Measurements from ENCODE around the gene FAM236C. TPM values are rescaled to one million over a fixed set of nuclear protein-coding genes. Genes with fewer than 3 reads are reported as not detected.
"Not testable (repeated sequence)": the region's sequence is repeated elsewhere in the genome, so short reads cannot be mapped to it uniquely, and the experiment has no call there.

The FAM236C gene
- total RNA-seq (2022) (not detected in 2 replicates), Bru-seq, nascent RNA (not detected), BruChase-seq, experiment 1, labeled RNA remaining after a 6-hour chase (not detected), BruChase-seq, experiment 2, labeled RNA remaining after a 2-hour chase (not detected)
- long read RNA-seq, result 0 reads

DNA sequence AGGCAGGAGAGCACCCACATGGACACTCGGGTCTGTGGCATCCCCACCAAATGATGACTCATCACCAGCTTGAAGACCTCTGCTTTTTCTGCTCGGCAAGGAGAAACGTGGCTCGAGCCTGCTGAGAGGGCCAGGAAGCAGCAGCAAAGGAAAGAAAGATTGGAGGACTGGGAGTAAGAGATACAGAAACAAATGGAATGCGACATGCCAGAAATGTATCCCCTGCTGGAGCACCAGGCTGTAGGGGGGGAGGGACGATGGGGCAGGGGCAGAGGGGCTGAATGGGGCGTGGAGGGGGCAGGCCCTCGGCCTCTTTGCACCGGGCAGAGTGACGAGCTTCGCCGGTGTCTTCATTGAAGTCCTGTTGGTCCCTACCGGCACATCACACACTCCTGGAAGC is at the start of gene FAM236C:
Gene FAM236C, plus strand, starts transcription at position 301 of the 400 bp plus-strand sequence. CDS start 100 bp downstream, outside the sequence.
- intact Hi-C loops (cut with micrococcal nuclease); H3K4me3 Mint-ChIP-seq (ENCODE audit: unreplicated experiment); POLR2A ChIA-PET; H3K36me3 Mint-ChIP-seq (ENCODE audit: insufficient read depth, unreplicated experiment); DNase-seq (ENCODE audit: unreplicated experiment); BruUV-seq (replicated peaks); H3K4me1 Mint-ChIP-seq (ENCODE audit: insufficient read depth, unreplicated experiment); H3K9me3 Mint-ChIP-seq (ENCODE audit: unreplicated experiment); CTCF ChIA-PET; H3K27ac Mint-ChIP-seq (ENCODE audit: low read depth, unreplicated experiment); H3K27me3 Mint-ChIP-seq (ENCODE audit: insufficient read depth, unreplicated experiment): not testable (repeated sequence)

DNA sequence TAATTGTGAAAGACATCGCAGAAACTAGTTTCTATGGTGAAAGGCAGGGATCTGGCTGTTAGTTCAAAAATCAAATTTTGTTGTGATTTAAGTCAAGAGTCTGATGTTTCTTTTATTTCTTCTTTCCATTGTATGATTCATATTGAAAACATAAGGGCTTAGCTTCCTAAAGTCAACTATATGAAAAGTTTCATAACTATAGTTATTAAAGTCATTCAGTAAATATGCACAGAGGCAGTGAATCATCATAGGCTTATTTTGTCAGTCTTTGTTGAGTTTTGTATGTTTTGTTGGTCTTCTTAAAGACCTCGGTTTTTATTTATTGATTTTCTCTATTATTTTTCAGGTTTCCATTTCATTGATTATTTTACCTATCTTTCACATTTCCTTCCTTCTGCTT is 29.5 kb upstream of the FAM236C start:
- BruUV-seq (replicated peaks); intact Hi-C loops (cut with micrococcal nuclease); H3K9me3 Mint-ChIP-seq (ENCODE audit: unreplicated experiment); H3K4me3 Mint-ChIP-seq (ENCODE audit: unreplicated experiment); POLR2A ChIA-PET; H3K27me3 Mint-ChIP-seq (ENCODE audit: insufficient read depth, unreplicated experiment); DNase-seq (ENCODE audit: unreplicated experiment); H3K36me3 Mint-ChIP-seq (ENCODE audit: insufficient read depth, unreplicated experiment); H3K4me1 Mint-ChIP-seq (ENCODE audit: insufficient read depth, unreplicated experiment); CTCF ChIA-PET; H3K27ac Mint-ChIP-seq (ENCODE audit: low read depth, unreplicated experiment): not testable (repeated sequence)

DNA sequence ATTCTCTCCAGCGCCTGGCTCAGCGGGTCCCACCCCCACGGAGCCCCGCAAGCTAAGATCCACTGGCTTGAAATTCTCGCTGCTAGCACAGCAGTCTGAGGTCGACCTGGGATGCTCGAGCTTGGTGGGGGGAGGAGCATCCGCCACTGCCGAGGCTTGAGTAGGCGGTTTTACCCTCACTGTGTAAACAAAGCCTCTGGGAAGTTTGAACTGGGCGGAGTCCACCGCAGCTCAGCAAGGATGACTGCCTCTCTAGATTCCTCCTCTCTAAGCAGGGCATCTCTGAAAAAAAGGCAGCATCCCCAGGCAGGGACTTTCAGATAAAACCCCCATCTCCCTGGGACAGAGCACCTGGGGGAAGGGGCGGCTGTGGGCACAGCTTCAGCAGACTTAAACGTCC is 22.7 kb upstream of the FAM236C start:
- not testable (repeated sequence) for DNase-seq (ENCODE audit: unreplicated experiment)

DNA sequence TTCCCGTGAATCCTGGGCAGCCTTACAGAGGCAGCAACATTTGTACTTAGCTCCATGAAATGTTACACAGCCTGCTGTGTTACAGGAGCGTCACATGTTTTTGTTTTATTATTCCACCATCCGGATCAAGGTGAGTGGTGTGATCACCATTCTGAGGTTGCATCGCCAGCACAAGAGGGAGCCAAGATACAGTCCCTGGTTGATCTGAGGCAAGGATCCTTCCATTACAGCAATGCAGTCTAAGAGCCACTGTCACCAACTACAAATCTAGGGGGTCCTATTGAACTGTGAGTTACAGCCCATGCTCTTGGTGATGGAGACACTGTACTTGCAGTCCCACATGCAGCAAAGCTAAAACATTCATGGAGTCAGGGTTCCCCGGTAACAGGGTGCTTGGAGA is 3.7 kb downstream of the FAM236C start:
- CTCF ChIA-PET; H3K4me1 Mint-ChIP-seq (ENCODE audit: insufficient read depth, unreplicated experiment); H3K4me3 Mint-ChIP-seq (ENCODE audit: unreplicated experiment); DNase-seq (ENCODE audit: unreplicated experiment); POLR2A ChIA-PET; H3K9me3 Mint-ChIP-seq (ENCODE audit: unreplicated experiment); intact Hi-C loops (cut with micrococcal nuclease); H3K27me3 Mint-ChIP-seq (ENCODE audit: insufficient read depth, unreplicated experiment); BruUV-seq (replicated peaks); H3K36me3 Mint-ChIP-seq (ENCODE audit: insufficient read depth, unreplicated experiment); H3K27ac Mint-ChIP-seq (ENCODE audit: low read depth, unreplicated experiment): not testable (repeated sequence)

More for the DNA sequence above, 22.7 kb upstream of the FAM236C start:
- BruUV-seq (replicated peaks); intact Hi-C loops (cut with micrococcal nuclease); H3K9me3 Mint-ChIP-seq (ENCODE audit: unreplicated experiment); H3K4me3 Mint-ChIP-seq (ENCODE audit: unreplicated experiment); H3K36me3 Mint-ChIP-seq (ENCODE audit: insufficient read depth, unreplicated experiment); H3K27me3 Mint-ChIP-seq (ENCODE audit: insufficient read depth, unreplicated experiment); H3K27ac Mint-ChIP-seq (ENCODE audit: low read depth, unreplicated experiment); CTCF ChIA-PET; POLR2A ChIA-PET; H3K4me1 Mint-ChIP-seq (ENCODE audit: insufficient read depth, unreplicated experiment): not testable (repeated sequence)

DNA sequence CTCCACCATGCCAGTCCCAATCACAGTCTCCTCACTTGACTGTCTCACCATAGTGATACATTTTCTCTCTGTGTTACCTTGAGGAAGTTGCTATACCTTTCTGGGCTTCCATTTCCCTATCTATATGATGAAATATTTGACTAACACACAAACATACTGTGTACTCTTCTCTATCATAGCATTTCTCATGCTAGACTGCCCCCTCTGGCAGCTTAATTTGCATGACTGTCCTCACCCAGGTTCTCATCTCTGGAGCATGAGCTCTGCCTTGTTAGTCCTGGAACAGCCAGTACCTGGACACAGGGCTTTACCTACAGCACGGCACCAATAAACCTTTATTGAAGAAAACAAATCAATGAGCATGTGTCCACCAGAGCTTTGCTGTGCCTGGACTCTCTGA is 19.9 kb downstream of the FAM236C start:
- H3K27ac Mint-ChIP-seq (ENCODE audit: low read depth, unreplicated experiment); H3K4me3 Mint-ChIP-seq (ENCODE audit: unreplicated experiment); BruUV-seq (replicated peaks); intact Hi-C loops (cut with micrococcal nuclease); H3K36me3 Mint-ChIP-seq (ENCODE audit: insufficient read depth, unreplicated experiment); H3K9me3 Mint-ChIP-seq (ENCODE audit: unreplicated experiment); DNase-seq (ENCODE audit: unreplicated experiment); CTCF ChIA-PET; H3K4me1 Mint-ChIP-seq (ENCODE audit: insufficient read depth, unreplicated experiment); H3K27me3 Mint-ChIP-seq (ENCODE audit: insufficient read depth, unreplicated experiment); POLR2A ChIA-PET: not testable (repeated sequence)

DNA sequence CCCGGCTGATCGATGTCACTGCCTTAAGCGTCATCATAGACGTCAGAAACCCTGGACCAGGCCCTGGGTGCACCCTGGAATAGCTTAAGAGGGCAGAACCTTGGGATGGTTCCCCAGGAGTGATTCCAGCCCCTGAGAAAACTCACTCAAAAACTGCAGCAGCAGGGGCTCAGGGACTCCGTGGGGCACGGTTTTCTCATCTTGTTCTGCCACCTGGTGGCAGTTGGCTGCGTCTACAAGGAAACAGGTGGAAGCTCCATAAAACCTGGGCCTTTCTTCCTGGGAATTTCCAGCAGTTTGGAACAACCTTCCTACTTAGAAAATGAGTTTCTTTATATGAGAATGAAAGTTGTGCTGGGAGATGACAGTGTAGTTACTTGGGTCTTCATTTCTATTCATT is 24.0 kb downstream of the FAM236C start:
- intact Hi-C loops (cut with micrococcal nuclease); POLR2A ChIA-PET; H3K36me3 Mint-ChIP-seq (ENCODE audit: insufficient read depth, unreplicated experiment): not testable (repeated sequence)

DNA sequence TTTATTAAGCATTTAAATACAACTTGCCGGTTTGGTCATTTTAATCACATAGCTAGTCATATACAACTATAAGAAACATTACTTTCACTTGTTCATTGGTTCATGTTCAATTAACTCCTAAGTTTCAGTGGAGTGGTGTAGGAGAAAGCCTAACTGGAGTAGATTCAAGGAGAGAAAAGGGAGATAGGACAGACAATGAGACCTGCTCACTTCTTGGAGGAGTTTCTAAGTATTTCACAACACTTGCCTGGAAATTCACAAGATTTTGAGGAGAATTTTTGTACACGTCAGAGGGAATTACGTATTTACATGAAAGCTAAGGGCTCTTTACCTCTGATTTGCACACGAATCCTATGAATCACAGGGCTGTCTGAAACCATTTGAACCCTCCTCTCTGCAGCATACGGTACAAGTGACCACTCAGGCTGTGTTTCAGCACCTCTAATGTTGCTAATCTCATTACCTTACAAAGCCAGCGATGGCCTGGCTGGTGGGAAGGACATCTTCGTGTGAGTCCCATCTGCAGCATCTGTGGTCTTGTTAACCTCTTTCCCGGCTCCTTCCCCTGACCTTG is 24.6 kb downstream of the FAM236C start:
- not testable (repeated sequence) for BruUV-seq (replicated peaks); H3K9me3 Mint-ChIP-seq (ENCODE audit: unreplicated experiment); H3K27ac Mint-ChIP-seq (ENCODE audit: low read depth, unreplicated experiment)

More for the DNA sequence above, 24.0 kb downstream of the FAM236C start:
- CTCF ChIA-PET; H3K27ac Mint-ChIP-seq (ENCODE audit: low read depth, unreplicated experiment); H3K4me1 Mint-ChIP-seq (ENCODE audit: insufficient read depth, unreplicated experiment); DNase-seq (ENCODE audit: unreplicated experiment); H3K4me3 Mint-ChIP-seq (ENCODE audit: unreplicated experiment); H3K27me3 Mint-ChIP-seq (ENCODE audit: insufficient read depth, unreplicated experiment); BruUV-seq (replicated peaks); H3K9me3 Mint-ChIP-seq (ENCODE audit: unreplicated experiment): not testable (repeated sequence)

DNA sequence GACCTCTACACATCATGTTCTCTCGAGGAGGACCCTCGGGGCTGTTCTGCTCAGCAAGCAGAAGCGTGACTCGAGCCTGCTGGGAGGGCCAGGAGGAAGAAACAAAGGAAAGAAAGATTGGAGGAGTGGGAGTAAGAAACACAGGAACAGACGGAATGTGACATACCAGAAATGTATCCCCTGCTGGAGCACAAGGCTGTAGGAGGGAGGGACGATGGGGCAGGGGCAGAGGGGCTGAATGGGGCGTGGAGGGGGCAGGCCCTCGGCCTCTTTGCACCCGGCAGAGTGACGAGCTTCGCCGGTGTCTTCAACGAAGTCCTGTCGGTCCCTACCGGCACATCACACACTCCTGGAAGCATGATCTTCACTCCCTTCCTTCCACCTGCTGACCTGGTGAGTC is 25.5 kb downstream of the FAM236C start, which contains the start of gene FAM236A:
Gene FAM236A, plus strand, starts transcription at position 301 of the 400 bp plus-strand sequence. Its CDS starts 57 bp downstream, at position 358.
- CTCF ChIA-PET; H3K9me3 Mint-ChIP-seq (ENCODE audit: unreplicated experiment); H3K27ac Mint-ChIP-seq (ENCODE audit: low read depth, unreplicated experiment); H3K4me3 Mint-ChIP-seq (ENCODE audit: unreplicated experiment); DNase-seq (ENCODE audit: unreplicated experiment); H3K36me3 Mint-ChIP-seq (ENCODE audit: insufficient read depth, unreplicated experiment); H3K4me1 Mint-ChIP-seq (ENCODE audit: insufficient read depth, unreplicated experiment); BruUV-seq (replicated peaks); H3K27me3 Mint-ChIP-seq (ENCODE audit: insufficient read depth, unreplicated experiment); POLR2A ChIA-PET; intact Hi-C loops (cut with micrococcal nuclease): not testable (repeated sequence)

More for the DNA sequence above, 24.6 kb downstream of the FAM236C start:
- POLR2A ChIA-PET; H3K4me1 Mint-ChIP-seq (ENCODE audit: insufficient read depth, unreplicated experiment); H3K27me3 Mint-ChIP-seq (ENCODE audit: insufficient read depth, unreplicated experiment); CTCF ChIA-PET; DNase-seq (ENCODE audit: unreplicated experiment); intact Hi-C loops (cut with micrococcal nuclease); H3K4me3 Mint-ChIP-seq (ENCODE audit: unreplicated experiment); H3K36me3 Mint-ChIP-seq (ENCODE audit: insufficient read depth, unreplicated experiment): not testable (repeated sequence)

DNA sequence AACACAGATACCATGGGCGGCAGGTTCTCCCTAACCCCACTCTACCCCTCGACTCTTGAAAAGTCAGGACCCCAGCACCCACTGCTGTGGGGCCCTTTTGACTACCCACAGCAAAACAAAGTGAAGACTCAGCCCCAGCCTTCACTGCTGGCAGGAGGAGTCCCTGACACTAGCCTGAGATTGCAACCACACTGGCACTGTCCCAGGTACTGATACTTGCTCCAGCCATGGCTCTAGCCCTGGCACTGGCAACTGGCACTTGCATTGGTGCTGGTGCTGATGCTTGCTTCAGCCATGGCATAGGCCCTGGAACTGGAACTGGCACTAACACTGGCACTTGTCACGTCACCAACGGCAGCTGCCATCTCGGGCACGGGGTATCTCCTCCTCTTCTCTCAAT is 29.9 kb downstream of the FAM236C start:
- CTCF ChIA-PET; H3K4me1 Mint-ChIP-seq (ENCODE audit: insufficient read depth, unreplicated experiment); H3K4me3 Mint-ChIP-seq (ENCODE audit: unreplicated experiment); H3K27me3 Mint-ChIP-seq (ENCODE audit: insufficient read depth, unreplicated experiment); intact Hi-C loops (cut with micrococcal nuclease); DNase-seq (ENCODE audit: unreplicated experiment); H3K27ac Mint-ChIP-seq (ENCODE audit: low read depth, unreplicated experiment); H3K9me3 Mint-ChIP-seq (ENCODE audit: unreplicated experiment); H3K36me3 Mint-ChIP-seq (ENCODE audit: insufficient read depth, unreplicated experiment); POLR2A ChIA-PET; BruUV-seq (replicated peaks): not testable (repeated sequence)

Measured in MCF 10A (cell line).